Endothelial cell of umbilical vein (primary cell): ENCODE data around the gene VIPR2.

ENCODE experiments used
- EZH2 ChIP-seq: IDR thresholded peaks from 2 replicates; pipeline ENCODE4 v1.6.1; 2012; ENCODE audit warnings: borderline replicate concordance, low read depth, mild to moderate bottlenecking, moderate library complexity, low read length, inconsistent platforms; ENCODE audit not compliant: severe bottlenecking
- MYC ChIP-seq: IDR thresholded peaks from one replicate; pipeline ENCODE4 v1.6.1; 2011; ENCODE audit warnings: mild to moderate bottlenecking, low read depth, low read length
- POLR2A ChIP-seq: IDR thresholded peaks from 2 replicates; pipeline ENCODE4 v1.6.1; 2012; ENCODE audit warnings: low read depth, mild to moderate bottlenecking, control low read depth, low read length
- TF ChIP-seq, protein P1 (sequence below), 2 donors: IDR thresholded peaks; 1 replicate in 1 of 2; 2 replicates in 1 of 2; pipeline ENCODE4 v1.5.1; 2011; ENCODE audit warnings: low read length in 2 of 2, mild to moderate bottlenecking in 2 of 2, moderate library complexity in 2 of 2, control low read depth in 1 of 2, inconsistent platforms in 1 of 2, low read depth in 1 of 2; ENCODE audit not compliant: insufficient read depth in 1 of 2; ENCODE audit errors: extremely low read depth in 1 of 2
- TF ChIP-seq, protein P2 (sequence below): IDR thresholded peaks from 2 replicates; pipeline ENCODE4 v1.6.1; 2011; ENCODE audit not compliant: insufficient read depth, insufficient read length

DNA sequence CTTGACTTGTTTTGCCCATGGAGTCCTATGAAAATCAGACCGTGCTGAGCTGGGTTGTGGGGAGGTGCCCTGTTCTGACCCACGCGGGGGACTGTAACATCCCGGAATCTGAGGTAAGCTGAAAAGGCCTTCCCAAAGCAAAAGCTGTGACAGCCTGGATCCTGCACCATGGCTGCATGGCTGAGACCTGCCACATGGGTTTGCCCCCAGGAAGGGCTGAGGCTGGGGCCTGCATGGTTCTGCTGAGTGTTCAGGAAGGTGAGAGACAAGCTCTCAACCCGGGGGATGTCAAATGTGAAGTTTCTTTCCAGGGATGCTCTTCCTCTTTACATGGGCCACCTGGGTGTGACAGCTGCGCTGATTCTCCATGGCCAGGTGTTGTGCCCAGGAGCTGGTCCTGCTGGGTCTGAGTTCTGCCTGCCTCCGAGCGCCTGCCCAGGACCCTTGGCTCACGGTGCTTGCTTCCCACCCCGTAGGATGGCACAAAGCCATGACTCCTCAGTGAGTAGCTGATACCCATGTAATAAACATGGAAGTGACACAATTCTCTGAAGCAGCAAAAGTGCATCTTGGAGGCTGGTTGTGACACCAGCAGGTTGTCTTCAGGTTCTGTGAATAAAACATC, 58.3 kb downstream of the VIPR2 start:
- TF ChIP-seq MYC (no peak), POLR2A (no peak), EZH2 (no peak)
- TF ChIP-seq, protein P1, sequence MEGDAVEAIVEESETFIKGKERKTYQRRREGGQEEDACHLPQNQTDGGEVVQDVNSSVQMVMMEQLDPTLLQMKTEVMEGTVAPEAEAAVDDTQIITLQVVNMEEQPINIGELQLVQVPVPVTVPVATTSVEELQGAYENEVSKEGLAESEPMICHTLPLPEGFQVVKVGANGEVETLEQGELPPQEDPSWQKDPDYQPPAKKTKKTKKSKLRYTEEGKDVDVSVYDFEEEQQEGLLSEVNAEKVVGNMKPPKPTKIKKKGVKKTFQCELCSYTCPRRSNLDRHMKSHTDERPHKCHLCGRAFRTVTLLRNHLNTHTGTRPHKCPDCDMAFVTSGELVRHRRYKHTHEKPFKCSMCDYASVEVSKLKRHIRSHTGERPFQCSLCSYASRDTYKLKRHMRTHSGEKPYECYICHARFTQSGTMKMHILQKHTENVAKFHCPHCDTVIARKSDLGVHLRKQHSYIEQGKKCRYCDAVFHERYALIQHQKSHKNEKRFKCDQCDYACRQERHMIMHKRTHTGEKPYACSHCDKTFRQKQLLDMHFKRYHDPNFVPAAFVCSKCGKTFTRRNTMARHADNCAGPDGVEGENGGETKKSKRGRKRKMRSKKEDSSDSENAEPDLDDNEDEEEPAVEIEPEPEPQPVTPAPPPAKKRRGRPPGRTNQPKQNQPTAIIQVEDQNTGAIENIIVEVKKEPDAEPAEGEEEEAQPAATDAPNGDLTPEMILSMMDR (IDR thresholded peaks at IDR 0.05; ENCODE audit: extremely low read depth in 1 of 2, insufficient read depth in 1 of 2, low read depth in 1 of 2, low read length in 2 of 2) = no peak
- TF ChIP-seq, protein P2, sequence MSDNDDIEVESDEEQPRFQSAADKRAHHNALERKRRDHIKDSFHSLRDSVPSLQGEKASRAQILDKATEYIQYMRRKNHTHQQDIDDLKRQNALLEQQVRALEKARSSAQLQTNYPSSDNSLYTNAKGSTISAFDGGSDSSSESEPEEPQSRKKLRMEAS = no peak
